HFFc6 (cell line): Measurements from ENCODE around the gene MSRB3. TPM values are rescaled to one million over a fixed set of nuclear protein-coding genes. Genes with fewer than 3 reads are reported as not detected.

ENCODE experiments used
- DNase-seq: peaks from one replicate; pipeline ENCODE4 v3.0.0-alpha.2; 2018
- H3K27ac Mint-ChIP-seq: 2 replicates; pipeline ENCODE4 v1.8.0; 2020; ENCODE audit warnings: mild to moderate bottlenecking, mixed read lengths
- H3K27me3 Mint-ChIP-seq: 2 replicates; pipeline ENCODE4 v1.8.0; 2021; ENCODE audit warnings: mild to moderate bottlenecking, moderate library complexity, mixed read lengths; ENCODE audit not compliant: insufficient read depth
- H3K36me3 Mint-ChIP-seq: 2 replicates; pipeline ENCODE4 v1.8.0; 2021; ENCODE audit warnings: low read depth, mixed read lengths
- H3K4me1 Mint-ChIP-seq: 2 replicates; pipeline ENCODE4 v1.8.0; 2020; ENCODE audit warnings: low read depth, mixed read lengths
- H3K4me3 Mint-ChIP-seq: 2 replicates; pipeline ENCODE4 v1.8.0; 2020; ENCODE audit warnings: mild to moderate bottlenecking, moderate library complexity, mixed read lengths
- H3K9me3 Mint-ChIP-seq: 2 replicates; pipeline ENCODE4 v1.8.0; 2020; ENCODE audit warnings: mild to moderate bottlenecking, mixed read lengths
- total RNA-seq, 6 experiments: library from RNA; stranded (reverse); fragmentation: NEBNext Ultra II Directional; extraction: Animal tissue kit (Norgen Biotek cat#: 25700); gene quantifications; 2 replicates in 1 of 6; 3 replicates in 5 of 6; pipeline ENCODE4 v1.2.3, GENCODE V29; 2021
- TF ChIP-seq, protein P1 (sequence below): fragments of 200-600 bp; sonication (generic); IDR thresholded peaks from 2 replicates; pipeline ENCODE4 v1.5.0; 2021; ENCODE audit warnings: antibody characterized with exemption, mild to moderate bottlenecking

Gene MSRB3
- total RNA-seq, 6 experiments from 2014 or later, result 108 to 143 (median 127) TPM

- no peak overlapping the region for H3K4me3 Mint-ChIP-seq
- H3K9me3 Mint-ChIP-seq, result no peaks in the 10 kb centered on the region
- H3K4me1 Mint-ChIP-seq, result peaks cover 13% of the 10 kb centered on the region
- no peak overlapping the region for H3K27ac Mint-ChIP-seq
- H3K36me3 Mint-ChIP-seq, result no peaks in the 10 kb centered on the region
- DNase-seq, result no peak
- no peaks in the 10 kb centered on the region for H3K27me3 Mint-ChIP-seq
- TF ChIP-seq, protein P1, sequence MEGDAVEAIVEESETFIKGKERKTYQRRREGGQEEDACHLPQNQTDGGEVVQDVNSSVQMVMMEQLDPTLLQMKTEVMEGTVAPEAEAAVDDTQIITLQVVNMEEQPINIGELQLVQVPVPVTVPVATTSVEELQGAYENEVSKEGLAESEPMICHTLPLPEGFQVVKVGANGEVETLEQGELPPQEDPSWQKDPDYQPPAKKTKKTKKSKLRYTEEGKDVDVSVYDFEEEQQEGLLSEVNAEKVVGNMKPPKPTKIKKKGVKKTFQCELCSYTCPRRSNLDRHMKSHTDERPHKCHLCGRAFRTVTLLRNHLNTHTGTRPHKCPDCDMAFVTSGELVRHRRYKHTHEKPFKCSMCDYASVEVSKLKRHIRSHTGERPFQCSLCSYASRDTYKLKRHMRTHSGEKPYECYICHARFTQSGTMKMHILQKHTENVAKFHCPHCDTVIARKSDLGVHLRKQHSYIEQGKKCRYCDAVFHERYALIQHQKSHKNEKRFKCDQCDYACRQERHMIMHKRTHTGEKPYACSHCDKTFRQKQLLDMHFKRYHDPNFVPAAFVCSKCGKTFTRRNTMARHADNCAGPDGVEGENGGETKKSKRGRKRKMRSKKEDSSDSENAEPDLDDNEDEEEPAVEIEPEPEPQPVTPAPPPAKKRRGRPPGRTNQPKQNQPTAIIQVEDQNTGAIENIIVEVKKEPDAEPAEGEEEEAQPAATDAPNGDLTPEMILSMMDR, result no peak
Measured at GRCh38 chr12:65266408-65266807, 12.1 kb upstream of the MSRB3 start.

GRCh38 chr12:65269603-65270002 is 8.9 kb upstream of the MSRB3 start:
- DNase-seq, result no peak
- no peaks in the 10 kb centered on the region for H3K9me3 Mint-ChIP-seq
- H3K36me3 Mint-ChIP-seq, result no peaks in the 10 kb centered on the region
- H3K27ac Mint-ChIP-seq, result no peak overlapping the region
- H3K27me3 Mint-ChIP-seq, result no peaks in the 10 kb centered on the region
- H3K4me1 Mint-ChIP-seq, result peaks cover 13% of the 10 kb centered on the region
- TF ChIP-seq, protein P1, result no peak
- no peak overlapping the region for H3K4me3 Mint-ChIP-seq

GRCh38 chr12:65274602-65275272 is 3.7 kb upstream of the MSRB3 start:
- Mint-ChIP-seq H3K36me3 (peaks cover 4% of the 10 kb centered on the region; the same call in 1 of the 2 replicates), H3K9me3 (no peaks in the 10 kb centered on the region), H3K27me3 (no peaks in the 10 kb centered on the region; the same call in 1 of the 2 replicates), H3K27ac (no peak overlapping the region), H3K4me3 (no peak overlapping the region), H3K4me1 (peaks cover 15% of the 10 kb centered on the region)
- TF ChIP-seq, protein P1, result no peak
- no peak for DNase-seq

- H3K4me1 Mint-ChIP-seq, result peaks cover 8% of the 10 kb centered on the region
- TF ChIP-seq, protein P1, result no peak
- no peak overlapping the region for H3K27ac Mint-ChIP-seq
- no peaks in the 10 kb centered on the region; the same call in 1 of the 2 replicates for H3K27me3 Mint-ChIP-seq
- no peak overlapping the region for H3K4me3 Mint-ChIP-seq
- H3K9me3 Mint-ChIP-seq, result no peaks in the 10 kb centered on the region
- peaks cover 8% of the 10 kb centered on the region; the same call in 1 of the 2 replicates for H3K36me3 Mint-ChIP-seq
- DNase-seq, result no peak
Measured at GRCh38 chr12:65275627-65276026, 2.9 kb upstream of the MSRB3 start.

DNA sequence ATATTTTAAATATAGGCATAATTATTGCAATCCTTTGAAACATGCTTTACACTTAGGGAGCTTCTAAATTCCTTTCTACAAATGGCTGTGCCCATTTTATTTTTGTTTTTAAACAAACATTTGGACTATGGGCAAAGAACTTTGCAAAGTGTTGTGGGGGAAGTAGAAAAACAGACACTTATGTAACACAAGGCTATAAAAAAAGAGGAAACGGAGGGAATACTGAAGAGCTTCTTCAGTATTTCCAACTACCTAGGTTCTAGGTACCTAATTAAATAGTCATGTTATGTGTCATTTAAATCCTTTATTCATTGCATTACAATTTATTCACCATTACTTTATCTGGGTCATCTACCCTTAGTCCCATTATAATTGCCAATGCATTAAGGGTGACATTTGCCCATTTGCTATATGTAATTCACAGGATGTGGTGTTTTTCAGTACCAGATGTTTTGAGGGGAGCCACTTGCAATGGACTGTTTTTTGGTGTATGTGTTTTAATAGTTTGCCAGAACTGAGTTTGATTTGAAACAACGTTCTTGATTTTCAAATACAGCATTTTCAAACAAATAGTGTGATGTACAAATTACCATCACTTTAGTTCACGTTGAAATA is 1.5 kb upstream of the MSRB3 start:
- DNase-seq, result no peak
- no peaks in the 10 kb centered on the region; the same call in 1 of the 2 replicates for H3K27me3 Mint-ChIP-seq
- H3K4me3 Mint-ChIP-seq, result no peak overlapping the region
- H3K36me3 Mint-ChIP-seq, result peaks cover 12% of the 10 kb centered on the region
- peaks cover 8% of the 10 kb centered on the region for H3K4me1 Mint-ChIP-seq
- TF ChIP-seq, protein P1, result no peak
- no peak overlapping the region for H3K27ac Mint-ChIP-seq
- H3K9me3 Mint-ChIP-seq, result no peaks in the 10 kb centered on the region
